H9 (cell line): Measurements from ENCODE around the gene MUC4. TPM values are rescaled to one million over a fixed set of nuclear protein-coding genes. Genes with fewer than 3 reads are reported as not detected.

Experiments
- DNase-seq: peaks from one replicate; pipeline ENCODE4 v3.0.0-alpha.2; 2017
- H2AFZ ChIP-seq: one replicate; pipeline ENCODE4 v1.6.1; 2013; ENCODE audit warnings: mild to moderate bottlenecking, low read length, control low read depth, moderate library complexity
- H2AK5ac ChIP-seq: 2 replicates; pipeline ENCODE4 v1.6.1; 2013; ENCODE audit warnings: low read length, control low read depth, mixed read lengths; ENCODE audit not compliant: insufficient read length
- H2BK120ac ChIP-seq: one replicate; pipeline ENCODE4 v1.6.1; 2013; ENCODE audit warnings: low read depth, mild to moderate bottlenecking, low read length, control low read depth, inconsistent platforms; ENCODE audit not compliant: poor library complexity, severe bottlenecking
- H2BK12ac ChIP-seq: 2 replicates; pipeline ENCODE4 v1.6.1; 2013; ENCODE audit warnings: low read length, control low read depth, mixed read lengths, low read depth; ENCODE audit not compliant: insufficient read length
- H2BK15ac ChIP-seq: 2 replicates; pipeline ENCODE4 v1.6.1; 2013; ENCODE audit warnings: low read depth, low read length, control low read depth
- H2BK20ac ChIP-seq: one replicate; pipeline ENCODE4 v1.6.1; 2013; ENCODE audit warnings: low read depth, mild to moderate bottlenecking, low read length, control low read depth, inconsistent platforms; ENCODE audit not compliant: poor library complexity, severe bottlenecking
- H2BK5ac ChIP-seq: 2 replicates; pipeline ENCODE4 v1.6.1; 2013; ENCODE audit warnings: low read length, control low read depth, mixed read lengths; ENCODE audit not compliant: insufficient read length
- H3K14ac ChIP-seq: 2 replicates; pipeline ENCODE4 v1.6.1; 2013; ENCODE audit warnings: low read length, control low read depth; ENCODE audit not compliant: insufficient read depth
- H3K18ac ChIP-seq: 2 replicates; pipeline ENCODE4 v1.6.1; 2013; ENCODE audit warnings: low read depth, mild to moderate bottlenecking, mixed read lengths, low read length, control low read depth; ENCODE audit not compliant: insufficient read length
- H3K23ac ChIP-seq: 2 replicates; pipeline ENCODE4 v1.6.1; 2013; ENCODE audit warnings: low read length, control low read depth, mixed read lengths, low read depth; ENCODE audit not compliant: insufficient read length
- H3K23me2 ChIP-seq: 2 replicates; pipeline ENCODE4 v1.6.1; 2013; ENCODE audit warnings: low read depth, mild to moderate bottlenecking, mixed read lengths, low read length, control low read depth; ENCODE audit not compliant: insufficient read length, poor library complexity, severe bottlenecking
- H3K27ac ChIP-seq: 2 replicates; pipeline ENCODE4 v1.5.1; 2013; ENCODE audit warnings: low read length, control low read depth, mixed read lengths, low read depth; ENCODE audit not compliant: insufficient read length
- H3K27me3 ChIP-seq: 2 replicates; pipeline ENCODE4 v1.6.1; 2013; ENCODE audit warnings: low read length, control low read depth, inconsistent platforms; ENCODE audit not compliant: insufficient read depth
- H3K4ac ChIP-seq: 2 replicates; pipeline ENCODE4 v1.6.1; 2013; ENCODE audit warnings: low read depth, mild to moderate bottlenecking, control low read depth, inconsistent platforms, low read length, moderate library complexity
- H3K4me1 ChIP-seq: 2 replicates; pipeline ENCODE4 v1.6.1; 2013; ENCODE audit warnings: low read length, control low read depth, inconsistent platforms; ENCODE audit not compliant: insufficient read depth
- H3K4me2 ChIP-seq: 2 replicates; pipeline ENCODE4 v1.6.1; 2013; ENCODE audit warnings: low read length, control low read depth, mixed read lengths; ENCODE audit not compliant: insufficient read length, insufficient read depth
- H3K56ac ChIP-seq: 2 replicates; pipeline ENCODE4 v1.6.1; 2013; ENCODE audit warnings: low read depth, mild to moderate bottlenecking, mixed read lengths, low read length, control low read depth; ENCODE audit not compliant: insufficient read length
- H3K79me1 ChIP-seq: 2 replicates; pipeline ENCODE4 v1.6.1; 2013; ENCODE audit warnings: low read depth, mild to moderate bottlenecking, moderate library complexity, low read length, control low read depth, inconsistent platforms; ENCODE audit not compliant: insufficient read depth, poor library complexity, severe bottlenecking
- H3K79me2 ChIP-seq: 2 replicates; pipeline ENCODE4 v1.6.1; 2013; ENCODE audit warnings: low read length, control low read depth, inconsistent platforms; ENCODE audit not compliant: insufficient read depth
- H3K9ac ChIP-seq: 2 replicates; pipeline ENCODE4 v1.6.1; 2013; ENCODE audit warnings: low read length, control low read depth, mixed read lengths; ENCODE audit not compliant: insufficient read length; ENCODE audit errors: extremely low read depth
- H3K9me3 ChIP-seq: one replicate; pipeline ENCODE4 v1.6.1; 2013; ENCODE audit warnings: low read depth, low read length, inconsistent platforms; ENCODE audit not compliant: control insufficient read depth
- H3T11ph ChIP-seq: one replicate; pipeline ENCODE4 v1.6.1; 2013; ENCODE audit warnings: mild to moderate bottlenecking, low read length, control low read depth, inconsistent platforms
- H4K20me1 ChIP-seq: one replicate; pipeline ENCODE4 v1.6.1; 2013; ENCODE audit not compliant: control insufficient read depth, insufficient read length, insufficient read depth
- H4K5ac ChIP-seq: 2 replicates; pipeline ENCODE4 v1.6.1; 2013; ENCODE audit warnings: low read depth, mild to moderate bottlenecking, mixed read lengths, low read length, control low read depth; ENCODE audit not compliant: insufficient read length
- H4K8ac ChIP-seq: replicated peaks from 2 replicates; pipeline ENCODE4 v1.6.1; 2013; ENCODE audit warnings: low read length, control low read depth, mixed read lengths, low read depth; ENCODE audit not compliant: insufficient read length
- H4K91ac ChIP-seq: 2 replicates; pipeline ENCODE4 v1.6.1; 2013; ENCODE audit warnings: low read depth, mild to moderate bottlenecking, moderate library complexity, mixed read lengths, low read length, control low read depth; ENCODE audit not compliant: insufficient read length
- H3K27ac Mint-ChIP-seq, 3 experiments: 2 replicates in 2 of 3; 3 replicates in 1 of 3; pipeline ENCODE4 v1.8.0; 2020 to 2021; ENCODE audit warnings: mixed read lengths in 3 of 3, mild to moderate bottlenecking in 1 of 3, moderate library complexity in 1 of 3
- H3K27me3 Mint-ChIP-seq: 2 replicates; pipeline ENCODE4 v1.8.0; 2021; ENCODE audit warnings: low read depth, mild to moderate bottlenecking, moderate library complexity, mixed read lengths
- H3K36me3 Mint-ChIP-seq, 3 experiments: 2 replicates in 2 of 3; 3 replicates in 1 of 3; pipeline ENCODE4 v1.8.0; 2020 to 2021; ENCODE audit warnings: low read depth in 3 of 3, mixed read lengths in 3 of 3; ENCODE audit not compliant: insufficient read depth in 1 of 3
- H3K4me1 Mint-ChIP-seq, 2 experiments: 2 replicates each; pipeline ENCODE4 v1.8.0; 2020; ENCODE audit warnings: mixed read lengths in 2 of 2
- H3K4me3 Mint-ChIP-seq, 2 experiments: 2 replicates in 1 of 2; 3 replicates in 1 of 2; pipeline ENCODE4 v1.8.0; 2020 to 2021; ENCODE audit warnings: mild to moderate bottlenecking in 2 of 2, mixed read lengths in 2 of 2, moderate library complexity in 1 of 2
- H3K9me3 Mint-ChIP-seq, 2 experiments: 2 replicates in 1 of 2; 3 replicates in 1 of 2; pipeline ENCODE4 v1.8.0; 2020; ENCODE audit warnings: mild to moderate bottlenecking in 2 of 2, mixed read lengths in 2 of 2, moderate library complexity in 1 of 2
- CTCF ChIP-seq: fragments of 200-600 bp; sonication (generic); conservative IDR thresholded peaks from 3 replicates; pipeline ENCODE4 v1.8.0; 2021; ENCODE audit warnings: antibody characterized with exemption, mild to moderate bottlenecking
- WGBS: extraction: QIAGEN DNeasy Blood & Tissue Kit; methylation state at CpG from one replicate; pipeline ENCODE4 v1.1.7; 2013; ENCODE audit warnings: missing lambda C conversion rate, low lambda C conversion rate, mixed read lengths; ENCODE audit not compliant: insufficient read length; ENCODE audit errors: extremely low coverage; 5-methylcytosine and 5-hydroxymethylcytosine counted together
- total RNA-seq: library from RNA; stranded (reverse); gene quantifications from 2 replicates; pipeline ENCODE4 v1.2.1, GENCODE V29; 2021

MUC4 gene
- total RNA-seq, 1 experiment from 2014 or later, result 1.2 TPM

DNA sequence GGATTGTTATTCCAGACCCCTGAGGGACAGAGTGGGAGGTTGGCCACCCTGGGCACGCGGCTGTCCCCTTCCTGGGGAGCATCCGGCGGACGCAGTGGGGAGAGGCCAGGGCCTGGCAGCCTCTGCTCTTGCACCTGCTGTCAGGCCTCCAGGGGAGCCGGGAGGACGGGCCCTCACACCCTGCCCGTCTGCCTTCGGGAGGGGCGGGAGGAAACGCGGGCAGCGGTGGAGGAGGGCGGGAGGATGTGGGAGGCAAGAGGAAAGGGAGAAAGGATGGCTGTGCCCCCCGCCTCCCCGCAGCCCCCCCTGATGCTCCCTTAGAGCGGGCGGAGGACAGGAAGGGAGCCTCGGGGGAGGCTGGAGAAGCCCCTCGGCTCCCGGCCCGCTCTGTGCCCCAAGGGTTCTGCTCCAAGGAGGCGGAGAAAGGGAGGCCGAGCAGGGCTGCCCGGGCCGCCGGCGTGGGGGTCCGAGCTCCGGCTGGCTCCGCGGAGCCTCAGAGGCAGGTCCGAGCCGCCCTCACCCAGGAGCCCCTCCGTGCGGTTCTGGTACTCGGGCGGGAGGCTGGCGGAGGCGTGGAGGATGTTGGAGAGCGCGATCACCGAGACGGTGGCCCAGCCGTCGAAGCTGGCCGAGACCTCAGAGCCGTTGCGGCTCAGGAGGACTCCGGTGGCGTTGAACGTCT lies 50.0 kb downstream of the MUC4 start:
- Histone ChIP-seq H4K20me1 (no peaks in the 10 kb centered on the region), H3K14ac (no peak overlapping the region; the same call in 1 of the 2 replicates), H4K91ac (no peak overlapping the region), H3K27ac (no peak overlapping the region), H3K4ac (no peak overlapping the region), H3K9me3 (no peaks in the 10 kb centered on the region), H3K18ac (no peak overlapping the region), H2BK15ac (no peak overlapping the region), H2AK5ac (no peak overlapping the region), H2BK12ac (no peak overlapping the region), H3K79me1 (no peaks in the 10 kb centered on the region), H3K4me2 (no peak overlapping the region), H4K5ac (no peak overlapping the region), H3K56ac (no peak overlapping the region), H4K8ac (no peak overlapping the region), H2BK120ac (no peak overlapping the region), H3T11ph (no peak overlapping the region), H3K27me3 (no peaks in the 10 kb centered on the region), H3K4me1 (peaks cover 3% of the 10 kb centered on the region; the same call in 1 of the 2 replicates), H2BK20ac (no peak overlapping the region), H3K9ac (no peak overlapping the region), H3K23ac (no peak overlapping the region), H2BK5ac (no peak overlapping the region), H3K79me2 (no peaks in the 10 kb centered on the region), H2AFZ (no peak overlapping the region), H3K23me2 (no peaks in the 10 kb centered on the region)
- Mint-ChIP-seq H3K4me1 (peaks cover 9 to 13% of the 10 kb centered on the region in 2 experiments), H3K27me3 (peaks cover 7% of the 10 kb centered on the region), H3K4me3 (no peak overlapping the region), H3K27ac (no peak overlapping the region), H3K9me3 (peaks cover 0 to 2% of the 10 kb centered on the region in 2 experiments; a peak in 1 of 5 replicates), H3K36me3 (no peaks in the 10 kb centered on the region; a peak in 1 of 7 replicates)
- no CpG with 5 or more reads among the region's 52 CpGs for WGBS
- no peak for DNase-seq
- no peak for TF ChIP-seq CTCF
